ENCODE measurements around the gene CASQ2.

The CASQ2 gene

GRCh38 chr1:115768549-115768948 lies at the start of gene CASQ2:
TSS of gene CASQ2 (minus strand) at chr1:115768714. CDS start at chr1:115768541, 173 bp downstream.
- H3K27ac ChIP-seq = no peak within 1 kb of the TSS
- TF ChIP-seq ZFX (IDR thresholded peaks at IDR 0.05; ENCODE audit: borderline replicate concordance) (no peak), CTCF (IDR thresholded peaks at IDR 0.05) (no peak)

GRCh38 chr1:115815694-115816093 lies 47.2 kb upstream of the CASQ2 start:
- H3K27ac ChIP-seq = no peak overlapping the region
- TF ChIP-seq CTCF (IDR thresholded peaks at IDR 0.05) = no peak
- TF ChIP-seq ZFX (IDR thresholded peaks at IDR 0.05; ENCODE audit: borderline replicate concordance) = no peak

- TF ChIP-seq CTCF (IDR thresholded peaks at IDR 0.05) (no peak), ZFX (IDR thresholded peaks at IDR 0.05; ENCODE audit: borderline replicate concordance) (no peak)
- no peak overlapping the region for H3K27ac ChIP-seq
Observed at GRCh38 chr1:115814685-115815398, 46.3 kb upstream of the CASQ2 start.

- TF ChIP-seq CTCF (IDR thresholded peaks at IDR 0.05) = no peak
- TF ChIP-seq ZFX (IDR thresholded peaks at IDR 0.05; ENCODE audit: borderline replicate concordance) = no peak
- H3K27ac ChIP-seq = no peak overlapping the region
Observed at GRCh38 chr1:115813727-115814126, 45.2 kb upstream of the CASQ2 start.

GRCh38 chr1:115811140-115811828 lies 42.8 kb upstream of the CASQ2 start:
- TF ChIP-seq ZFX (IDR thresholded peaks at IDR 0.05; ENCODE audit: borderline replicate concordance) (no peak), CTCF (IDR thresholded peaks at IDR 0.05) (no peak)
- H3K27ac ChIP-seq = no peak overlapping the region

- TF ChIP-seq CTCF (IDR thresholded peaks at IDR 0.05) (no peak), ZFX (IDR thresholded peaks at IDR 0.05; ENCODE audit: borderline replicate concordance) (no peak)
- H3K27ac ChIP-seq = no peak overlapping the region
Observed at GRCh38 chr1:115810609-115811008, 42.1 kb upstream of the CASQ2 start.

GRCh38 chr1:115809847-115810246 lies 41.3 kb upstream of the CASQ2 start:
- no peak overlapping the region for H3K27ac ChIP-seq
- TF ChIP-seq CTCF (IDR thresholded peaks at IDR 0.05) (no peak), ZFX (IDR thresholded peaks at IDR 0.05; ENCODE audit: borderline replicate concordance) (no peak)
